NCI-H446 (cell line): Measurements from ENCODE around the gene FAT1.

ENCODE experiments used
- DNase-seq, 2 experiments: peaks; one replicate each; lab custom pipeline; 2025; lab: John Stamatoyannopoulos, UW

The FAT1 gene

GRCh38 chr4:186658657-186659056, 65.0 kb downstream of the FAT1 start:
- DNase-seq, result no peak

- DNase-seq, result no peak
Observed at GRCh38 chr4:186657764-186658163, 65.9 kb downstream of the FAT1 start.

GRCh38 chr4:186653969-186654368, 69.7 kb downstream of the FAT1 start:
- no peak for DNase-seq

GRCh38 chr4:186651624-186652023, 72.0 kb downstream of the FAT1 start:
- DNase-seq, result no peak

GRCh38 chr4:186651181-186651603, 72.5 kb downstream of the FAT1 start:
- DNase-seq, result no peak

GRCh38 chr4:186650401-186651180, 73.1 kb downstream of the FAT1 start:
- DNase-seq, result no peak

- DNase-seq, result no peak
Observed at GRCh38 chr4:186647821-186648220, 75.8 kb downstream of the FAT1 start.

GRCh38 chr4:186644737-186645261, 78.9 kb downstream of the FAT1 start:
- DNase-seq, result no peak

GRCh38 chr4:186644311-186644638, 79.4 kb downstream of the FAT1 start:
- DNase-seq, result no peak

GRCh38 chr4:186643501-186644310, 80.0 kb downstream of the FAT1 start:
- DNase-seq, result no peak

- no peak for DNase-seq
Observed at GRCh38 chr4:186642998-186643397, 80.7 kb downstream of the FAT1 start.

- no peak for DNase-seq
Observed at GRCh38 chr4:186642530-186642929, 81.1 kb downstream of the FAT1 start.

- no peak for DNase-seq
Observed at GRCh38 chr4:186634591-186635128, 89.0 kb downstream of the FAT1 start.

GRCh38 chr4:186633844-186634243, 89.8 kb downstream of the FAT1 start:
- no peak for DNase-seq

- no peak for DNase-seq
Observed at GRCh38 chr4:186630128-186630527, 93.5 kb downstream of the FAT1 start.

- DNase-seq, result no peak
Observed at GRCh38 chr4:186628058-186628711, 95.5 kb downstream of the FAT1 start.

GRCh38 chr4:186627226-186627865, 96.3 kb downstream of the FAT1 start:
- DNase-seq, result no peak

GRCh38 chr4:186624951-186625350, 98.7 kb downstream of the FAT1 start:
- DNase-seq, result no peak

- DNase-seq, result no peak
Observed at GRCh38 chr4:186623546-186623945, 100.1 kb downstream of the FAT1 start.

GRCh38 chr4:186622788-186623464, 100.7 kb downstream of the FAT1 start:
- DNase-seq, result no peak

GRCh38 chr4:186621959-186622553, 101.6 kb downstream of the FAT1 start:
- DNase-seq, result no peak
